PC-9 (cell line): ENCODE results near the gene CIAO2A. TPM values are rescaled to one million over a fixed set of nuclear protein-coding genes. Genes with fewer than 3 reads are reported as not detected.

Source experiments
- BruUV-seq: library from RNA; stranded (reverse); fragments of 400-500 nt; replicated peaks from 2 replicates; lab custom pipeline; 2021; lab: Mats Ljungman, UMichigan
- CTCF ChIA-PET: fragments of 300-600 bp; sonication (Branson Sonifier 250); formaldehyde crosslinking; loops from one replicate; lab custom pipeline; 2022; ENCODE audit warnings: antibody characterized with exemption; lab: Charles Lee
- POLR2A ChIA-PET: fragments of 300-600 bp; sonication (Branson Sonifier 250); formaldehyde crosslinking; loops from one replicate; lab custom pipeline; 2022; ENCODE audit warnings: antibody characterized with exemption; ENCODE audit not compliant: unreplicated experiment; lab: Charles Lee
- DNase-seq, 2 experiments: peaks; one replicate each; pipeline versions ENCODE4 v3.0.0 to v3.0.0-alpha.2; 2015 to 2022; ENCODE audit warnings: mixed read lengths in 1 of 2
- H2AFZ ChIP-seq: fragments of 200-600 bp; sonication (generic); 2 replicates; pipeline ENCODE4 v1.8.1; 2017; ENCODE audit warnings: antibody characterized with exemption
- H3F3A ChIP-seq: fragments of 200-600 bp; sonication (generic); 2 replicates; pipeline ENCODE4 v1.8.1; 2017; ENCODE audit warnings: antibody characterized with exemption, mild to moderate bottlenecking, low read depth; ENCODE audit not compliant: insufficient read depth
- H3K27ac ChIP-seq: fragments of 200-600 bp; sonication (generic); 2 replicates; pipeline ENCODE4 v1.6.1; 2016; ENCODE audit warnings: mixed run types
- H3K27me3 ChIP-seq: fragments of 200-600 bp; sonication (generic); 2 replicates; pipeline ENCODE4 v1.6.1; 2016; ENCODE audit warnings: low read depth, mixed run types; ENCODE audit not compliant: insufficient read depth
- H3K36me3 ChIP-seq: fragments of 200-600 bp; sonication (generic); 2 replicates; pipeline ENCODE4 v1.6.1; 2016; ENCODE audit warnings: low read depth, mixed run types
- H3K4me1 ChIP-seq: fragments of 200-600 bp; sonication (generic); replicated peaks from 2 replicates; pipeline ENCODE4 v1.6.1; 2016; ENCODE audit warnings: mixed run types; ENCODE audit not compliant: insufficient read depth
- H3K4me2 ChIP-seq: fragments of 200-600 bp; sonication (generic); 2 replicates; pipeline ENCODE4 v1.6.1; 2017; ENCODE audit warnings: mixed run types
- H3K4me3 ChIP-seq: fragments of 200-600 bp; sonication (generic); 2 replicates; pipeline ENCODE4 v1.6.1; 2016; ENCODE audit warnings: mixed run types
- H3K79me2 ChIP-seq: fragments of 200-600 bp; sonication (generic); 2 replicates; pipeline ENCODE4 v1.6.1; 2017; ENCODE audit warnings: low read depth, mixed run types
- H3K9me2 ChIP-seq: fragments of 200-600 bp; sonication (generic); 2 replicates; pipeline ENCODE4 v1.8.1; 2017; ENCODE audit warnings: mild to moderate bottlenecking; ENCODE audit not compliant: insufficient read depth
- H3K9me3 ChIP-seq: fragments of 200-600 bp; sonication (generic); 2 replicates; pipeline ENCODE4 v1.8.1; 2016; ENCODE audit warnings: low read depth; ENCODE audit not compliant: insufficient read depth
- H4K20me1 ChIP-seq: fragments of 200-600 bp; sonication (generic); 2 replicates; pipeline ENCODE4 v1.8.1; 2017; ENCODE audit not compliant: insufficient read depth
- CTCF ChIP-seq: fragments of 200-600 bp; sonication (generic); conservative IDR thresholded peaks from 2 replicates; pipeline ENCODE4 v1.6.1; 2017; ENCODE audit warnings: mixed run types, antibody characterized with exemption, mild to moderate bottlenecking, moderate library complexity
- EZH2 ChIP-seq: fragments of 200-600 bp; sonication (generic); IDR thresholded peaks from 2 replicates; pipeline ENCODE4 v1.8.0; 2017; ENCODE audit warnings: antibody characterized with exemption, low read depth
- intact Hi-C: fragments of 100-400 bp; cut with micrococcal nuclease; formaldehyde crosslinking; loops from one replicate; pipeline ENCODE4 v1.10.0; 2022; ENCODE audit not compliant: unreplicated experiment
- total RNA-seq: library from RNA; stranded (reverse); gene quantifications from 2 replicates; pipeline ENCODE4 v1.2.3, GENCODE V29; 2021

Gene CIAO2A
- total RNA-seq, 1 experiment from 2014 or later = 76.3 TPM

GRCh38 chr15:64072812-64073211 lies 20.8 kb downstream of the CIAO2A start:
- no peaks in the 10 kb centered on the region; the same call in 1 of the 2 replicates for H3F3A ChIP-seq
- H3K9me2 ChIP-seq = no peaks in the 10 kb centered on the region
- CTCF ChIA-PET = no interaction called here
- H3K27ac ChIP-seq = no peak overlapping the region
- H4K20me1 ChIP-seq = no peaks in the 10 kb centered on the region
- no peak overlapping the region for H2AFZ ChIP-seq
- H3K4me3 ChIP-seq = no peak overlapping the region
- H3K9me3 ChIP-seq = no peaks in the 10 kb centered on the region
- no peaks in the 10 kb centered on the region for H3K36me3 ChIP-seq
- POLR2A ChIA-PET = no interaction called here
- TF ChIP-seq CTCF = no peak
- no peak for TF ChIP-seq EZH2
- DNase-seq = no peak
- H3K4me2 ChIP-seq = no peak overlapping the region
- intact Hi-C loops = no loop called here
- no peaks in the 10 kb centered on the region for H3K79me2 ChIP-seq
- no peaks in the 10 kb centered on the region for H3K4me1 ChIP-seq
- no TSS peak for BruUV-seq
- H3K27me3 ChIP-seq = no peaks in the 10 kb centered on the region

- no peaks in the 10 kb centered on the region for H3K27me3 ChIP-seq
- no peaks in the 10 kb centered on the region for H3K4me1 ChIP-seq
- TF ChIP-seq EZH2 (no peak), CTCF (no peak)
- no peaks in the 10 kb centered on the region for H3K79me2 ChIP-seq
- no peaks in the 10 kb centered on the region for H3K36me3 ChIP-seq
- ChIA-PET POLR2A (no interaction called here), CTCF (no interaction called here)
- no peak overlapping the region for H3K27ac ChIP-seq
- no peaks in the 10 kb centered on the region for H3K9me2 ChIP-seq
- no peak for DNase-seq
- H3F3A ChIP-seq = no peaks in the 10 kb centered on the region; the same call in 1 of the 2 replicates
- no peak overlapping the region for H3K4me3 ChIP-seq
- intact Hi-C loops = no loop called here
- H2AFZ ChIP-seq = no peak overlapping the region
- H3K4me2 ChIP-seq = no peak overlapping the region
- BruUV-seq = no TSS peak
- no peaks in the 10 kb centered on the region for H4K20me1 ChIP-seq
- H3K9me3 ChIP-seq = no peaks in the 10 kb centered on the region
Measured at GRCh38 chr15:64071931-64072765, 21.5 kb downstream of the CIAO2A start.

GRCh38 chr15:64070965-64071851 lies 22.4 kb downstream of the CIAO2A start:
- no peaks in the 10 kb centered on the region; the same call in 1 of the 2 replicates for H3F3A ChIP-seq
- intact Hi-C loops = no loop called here
- TF ChIP-seq EZH2 = no peak
- TF ChIP-seq CTCF = no peak
- ChIA-PET CTCF (interaction anchor here (0.6 kb wide), 1 partner anchor 247 kb away, joined by 3 read pairs; no protein-coding TSS in a partner anchor), POLR2A (interaction anchor here (0.6 kb wide), 1 partner anchor 36 kb away, joined by 8 read pairs; no protein-coding TSS in a partner anchor)
- H3K79me2 ChIP-seq = no peaks in the 10 kb centered on the region
- no peaks in the 10 kb centered on the region for H3K36me3 ChIP-seq
- H3K27me3 ChIP-seq = no peaks in the 10 kb centered on the region
- H3K4me3 ChIP-seq = no peak overlapping the region
- no TSS peak for BruUV-seq
- no peaks in the 10 kb centered on the region for H3K9me3 ChIP-seq
- H2AFZ ChIP-seq = no peak overlapping the region
- H3K9me2 ChIP-seq = no peaks in the 10 kb centered on the region
- no peaks in the 10 kb centered on the region for H4K20me1 ChIP-seq
- no peak for DNase-seq
- H3K4me1 ChIP-seq = no peaks in the 10 kb centered on the region
- H3K27ac ChIP-seq = no peak overlapping the region
- H3K4me2 ChIP-seq = no peak overlapping the region
